Activated naive CD8-positive, alpha-beta T cell treated with anti-CD3 and anti-CD28 coated beads, Interleukin-2, amount 10 ng/mL, durations not matched to agents 7 days and 5 days (primary cell): ENCODE results near the gene HDGFL1. TPM values are rescaled to one million over a fixed set of nuclear protein-coding genes. Genes with fewer than 3 reads are reported as not detected.

Experiments
- ATAC-seq: fragments of 150-1000 bp; cut with Tn5 transposase; one replicate; pipeline ENCODE4 v1.10.0; 2021; ENCODE audit warnings: low read depth, moderate library complexity
- POLR2A ChIA-PET: fragments of 350-600 bp; sonication (Branson Sonifier 250); formaldehyde crosslinking; loops from one replicate; lab custom pipeline; 2021; ENCODE audit warnings: antibody characterized with exemption; lab: Charles Lee
- DNase-seq: peaks from one replicate; pipeline ENCODE4 v3.0.0; 2021
- H3K27ac Mint-ChIP-seq: one replicate; pipeline ENCODE4 v1.8.0; 2022; ENCODE audit warnings: mild to moderate bottlenecking, mixed read lengths
- H3K27me3 Mint-ChIP-seq: one replicate; pipeline ENCODE4 v1.8.0; 2022; ENCODE audit warnings: mild to moderate bottlenecking, moderate library complexity, mixed read lengths
- H3K36me3 Mint-ChIP-seq: one replicate; pipeline ENCODE4 v1.8.0; 2021; ENCODE audit warnings: mild to moderate bottlenecking, mixed read lengths
- H3K4me1 Mint-ChIP-seq: one replicate; pipeline ENCODE4 v1.8.0; 2021; ENCODE audit warnings: mixed read lengths
- H3K4me3 Mint-ChIP-seq: one replicate; pipeline ENCODE4 v1.8.0; 2022; ENCODE audit warnings: mild to moderate bottlenecking, moderate library complexity, mixed read lengths
- H3K9me3 Mint-ChIP-seq: one replicate; pipeline ENCODE4 v1.8.0; 2021; ENCODE audit warnings: mixed read lengths
- total RNA-seq, 2 experiments: library from RNA; stranded (reverse); gene quantifications; one replicate each; pipeline ENCODE4 v1.2.3, GENCODE V29; 2021

Gene HDGFL1
- total RNA-seq, 2 experiments from 2014 or later = not detected

GRCh38 chr6:22605736-22606135 lies 36.4 kb downstream of the HDGFL1 start:
- POLR2A ChIA-PET = no interaction called here
- DNase-seq (no peak), ATAC-seq (no peak)
- H3K4me1 Mint-ChIP-seq = no peaks in the 10 kb centered on the region
- H3K9me3 Mint-ChIP-seq = peaks cover 4% of the 10 kb centered on the region
- no peak overlapping the region for H3K27ac Mint-ChIP-seq
- H3K36me3 Mint-ChIP-seq = no peaks in the 10 kb centered on the region
- H3K4me3 Mint-ChIP-seq = no peak overlapping the region
- no peaks in the 10 kb centered on the region for H3K27me3 Mint-ChIP-seq

DNA sequence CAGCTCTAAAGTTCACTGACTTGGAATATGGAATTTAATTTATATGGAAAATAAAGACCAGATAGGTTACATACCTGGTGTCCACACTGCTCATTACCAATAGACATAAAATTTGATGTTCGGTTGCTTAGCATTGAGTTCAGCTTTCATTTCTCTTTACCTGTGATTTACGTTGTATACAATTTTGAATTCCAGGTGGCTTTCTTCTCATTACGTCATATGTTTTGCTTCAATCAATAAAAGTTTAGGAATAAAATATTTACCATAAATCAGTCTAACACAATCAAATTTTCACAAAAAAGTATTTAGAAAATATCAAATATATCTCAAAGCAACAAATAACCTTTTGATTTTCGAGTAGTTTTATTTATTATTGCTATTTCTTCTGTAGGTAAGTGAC lies 40.8 kb downstream of the HDGFL1 start:
- no peak overlapping the region for H3K27ac Mint-ChIP-seq
- POLR2A ChIA-PET = no interaction called here
- H3K36me3 Mint-ChIP-seq = no peaks in the 10 kb centered on the region

DNA sequence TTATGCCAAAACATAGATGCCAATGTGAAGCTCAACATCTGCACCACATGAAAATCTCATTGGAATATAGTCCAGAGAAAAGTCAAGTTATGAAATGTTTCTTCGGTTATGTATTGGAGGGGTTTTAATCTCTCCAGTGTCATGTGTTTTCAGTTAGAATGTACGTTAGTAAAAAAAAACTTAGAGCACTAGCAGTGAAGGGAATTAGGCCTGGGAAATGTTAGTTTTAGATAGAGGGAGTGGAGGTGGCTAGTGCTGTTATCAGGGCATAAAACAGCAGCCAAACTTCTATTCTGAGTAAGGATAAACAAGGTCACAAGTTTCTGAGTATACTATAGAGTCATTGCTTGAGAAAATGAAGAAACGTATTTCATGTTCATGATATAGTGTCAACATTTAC lies 42.9 kb downstream of the HDGFL1 start:
- POLR2A ChIA-PET = no interaction called here
- no peaks in the 10 kb centered on the region for H3K27me3 Mint-ChIP-seq
- H3K4me1 Mint-ChIP-seq = no peaks in the 10 kb centered on the region
- no peak overlapping the region for H3K4me3 Mint-ChIP-seq
- H3K27ac Mint-ChIP-seq = no peak overlapping the region
- H3K36me3 Mint-ChIP-seq = no peaks in the 10 kb centered on the region
- ATAC-seq = no peak
- no peaks in the 10 kb centered on the region for H3K9me3 Mint-ChIP-seq
- DNase-seq = no peak

More for the DNA sequence above, 40.8 kb downstream of the HDGFL1 start:
- Mint-ChIP-seq H3K4me1 (no peaks in the 10 kb centered on the region), H3K27me3 (no peaks in the 10 kb centered on the region), H3K9me3 (no peaks in the 10 kb centered on the region), H3K4me3 (no peak overlapping the region)
- DNase-seq (no peak), ATAC-seq (no peak)

- ATAC-seq (no peak), DNase-seq (no peak)
- Mint-ChIP-seq H3K4me1 (no peaks in the 10 kb centered on the region), H3K27ac (no peak overlapping the region), H3K27me3 (no peaks in the 10 kb centered on the region), H3K36me3 (no peaks in the 10 kb centered on the region), H3K9me3 (no peaks in the 10 kb centered on the region), H3K4me3 (no peak overlapping the region)
- POLR2A ChIA-PET = no interaction called here
Measured at GRCh38 chr6:22613051-22613450, 43.7 kb downstream of the HDGFL1 start.

DNA sequence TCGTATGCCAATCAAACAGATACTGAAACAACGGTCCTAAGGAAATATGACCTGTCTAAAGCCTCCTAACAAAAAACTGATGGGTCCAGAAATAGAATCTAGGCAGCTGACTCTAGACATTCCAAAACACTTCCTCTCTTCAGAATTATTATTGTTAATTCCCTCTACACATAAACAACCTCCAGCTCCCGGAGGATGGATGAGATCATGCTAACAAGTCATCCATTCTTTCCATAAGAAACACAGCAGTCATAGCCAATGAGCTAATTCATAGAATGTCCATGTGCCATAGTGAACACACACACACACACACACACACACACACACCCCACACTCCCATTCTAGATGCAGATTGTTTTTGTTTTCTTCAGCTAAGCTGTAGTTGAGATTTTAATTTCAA lies 44.3 kb downstream of the HDGFL1 start:
- ATAC-seq = no peak
- no peak for DNase-seq
- Mint-ChIP-seq H3K27me3 (no peaks in the 10 kb centered on the region), H3K4me3 (no peak overlapping the region), H3K9me3 (no peaks in the 10 kb centered on the region), H3K36me3 (no peaks in the 10 kb centered on the region), H3K4me1 (no peaks in the 10 kb centered on the region), H3K27ac (no peak overlapping the region)
- POLR2A ChIA-PET = no interaction called here

- Mint-ChIP-seq H3K27ac (no peak overlapping the region), H3K4me3 (no peak overlapping the region), H3K9me3 (no peaks in the 10 kb centered on the region), H3K4me1 (no peaks in the 10 kb centered on the region), H3K36me3 (no peaks in the 10 kb centered on the region), H3K27me3 (no peaks in the 10 kb centered on the region)
- ATAC-seq = no peak
- POLR2A ChIA-PET = no interaction called here
- DNase-seq = no peak
Measured at GRCh38 chr6:22614547-22614946, 45.2 kb downstream of the HDGFL1 start.

DNA sequence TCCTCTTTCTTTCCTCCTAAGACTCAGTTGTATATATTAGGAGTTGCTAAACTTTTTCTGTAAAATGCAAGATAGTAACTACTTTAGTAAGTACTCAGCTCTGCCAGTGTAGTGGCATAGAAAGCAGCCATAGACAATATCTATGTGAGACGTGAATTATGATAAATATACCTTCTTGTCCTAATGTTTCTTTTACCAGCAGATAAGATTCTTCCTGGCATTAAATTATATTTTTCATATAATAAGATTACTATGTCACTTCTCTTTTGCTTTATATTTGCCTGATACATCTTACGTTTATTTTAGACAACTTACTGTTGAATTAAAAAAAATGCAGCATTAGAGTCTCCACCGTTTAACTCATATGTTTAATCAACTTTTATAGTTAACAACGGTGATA lies 51.7 kb downstream of the HDGFL1 start:
- H3K4me3 Mint-ChIP-seq = no peak overlapping the region
- H3K9me3 Mint-ChIP-seq = no peaks in the 10 kb centered on the region
- H3K27me3 Mint-ChIP-seq = no peaks in the 10 kb centered on the region
- DNase-seq = no peak
- no peak for ATAC-seq
- no peaks in the 10 kb centered on the region for H3K36me3 Mint-ChIP-seq
- no peak overlapping the region for H3K27ac Mint-ChIP-seq
- no peaks in the 10 kb centered on the region for H3K4me1 Mint-ChIP-seq
- POLR2A ChIA-PET = no interaction called here
